NCI-H2227 (cell line): ENCODE results near the gene CASP9.
"Not testable (repeated sequence)": the region's sequence is repeated elsewhere in the genome, so short reads cannot be mapped to it uniquely, and the experiment has no call there.

Experiments used
- DNase-seq: peaks from one replicate; lab custom pipeline; 2025; ENCODE audit not compliant: unreplicated experiment; lab: John Stamatoyannopoulos, UW

The CASP9 gene

GRCh38 chr1:15526021-15526489, 2.0 kb upstream of the CASP9 start:
- DNase-seq: no peak

GRCh38 chr1:15525050-15526020, 1.3 kb upstream of the CASP9 start:
- DNase-seq: no peak

GRCh38 chr1:15524283-15525049, 451 bp upstream of the CASP9 start:
- peak; percentile 99 for DNase-seq

- DNase-seq: peak; percentile 22
These were observed 653 bp downstream of the CASP9 start for GRCh38 chr1:15523104-15524020.

GRCh38 chr1:15522551-15522950, 1.5 kb downstream of the CASP9 start:
- no peak for DNase-seq

GRCh38 chr1:15521206-15521906, 2.7 kb downstream of the CASP9 start:
- not testable (repeated sequence) for DNase-seq

- no peak for DNase-seq
These were observed 4.4 kb downstream of the CASP9 start for GRCh38 chr1:15519625-15520024.

GRCh38 chr1:15515022-15515663, 8.9 kb downstream of the CASP9 start:
- no peak for DNase-seq

- not testable (repeated sequence) for DNase-seq
These were observed 9.5 kb downstream of the CASP9 start for GRCh38 chr1:15514557-15514956.

- no peak for DNase-seq
These were observed 10.1 kb downstream of the CASP9 start for GRCh38 chr1:15513919-15514318.

GRCh38 chr1:15513192-15513591, 10.8 kb downstream of the CASP9 start:
- no peak for DNase-seq

GRCh38 chr1:15510611-15511405, 13.2 kb downstream of the CASP9 start:
- DNase-seq: no peak

GRCh38 chr1:15509586-15509985, 14.4 kb downstream of the CASP9 start:
- DNase-seq: no peak

GRCh38 chr1:15508700-15509487, 15.1 kb downstream of the CASP9 start:
- DNase-seq: no peak

- DNase-seq: no peak
These were observed 16.7 kb downstream of the CASP9 start for GRCh38 chr1:15507278-15507677.

- DNase-seq: no peak
These were observed 17.2 kb downstream of the CASP9 start for GRCh38 chr1:15506831-15507230.

GRCh38 chr1:15504436-15504835, 19.6 kb downstream of the CASP9 start:
- no peak for DNase-seq
